SK-N-SH treated with all-trans-retinoic acid at 6 μM for 48 hours (cell line): ENCODE measurements around the gene VILL.

Experiments
- ATAC-seq: fragments of 200-7000 bp; cut with Tn5 transposase; 3 replicates; pipeline ENCODE4 v1.9.1; 2020; ENCODE audit warnings: mild to moderate bottlenecking, moderate library complexity
- ARNTL ChIP-seq: fragments of 450-650 bp; formaldehyde crosslinking; IDR thresholded peaks from 2 replicates; pipeline ENCODE4 v1.5.0; 2020; ENCODE audit warnings: low read depth, mild to moderate bottlenecking, moderate library complexity, borderline replicate concordance
- BACH2 ChIP-seq: fragments of 250-450 bp; sonication (Bioruptor Pico); IDR thresholded peaks from 2 replicates; pipeline ENCODE4 v1.9.0; 2021; ENCODE audit warnings: mild to moderate bottlenecking, borderline replicate concordance
- CREB5 ChIP-seq: fragments of 250-450 bp; sonication (Bioruptor Pico); IDR thresholded peaks from 2 replicates; pipeline ENCODE4 v1.5.1; 2020; ENCODE audit warnings: low read depth, mild to moderate bottlenecking, moderate library complexity
- CSDC2 ChIP-seq: fragments of 250-450 bp; sonication (Bioruptor Pico); IDR thresholded peaks from 2 replicates; pipeline ENCODE4 v1.5.0; 2020; ENCODE audit warnings: mild to moderate bottlenecking, moderate library complexity
- ESRRG ChIP-seq: fragments of 250-450 bp; sonication (Bioruptor Pico); IDR thresholded peaks from 2 replicates; pipeline ENCODE4 v1.6.1; 2021; ENCODE audit warnings: mild to moderate bottlenecking
- GLIS3 ChIP-seq: fragments of 250-450 bp; sonication (Bioruptor Pico); IDR thresholded peaks from 2 replicates; pipeline ENCODE4 v1.5.0; 2020; ENCODE audit warnings: mild to moderate bottlenecking, moderate library complexity
- ISL1 ChIP-seq: fragments of 250-450 bp; sonication (Bioruptor Pico); IDR thresholded peaks from 2 replicates; pipeline ENCODE4 v2.1.2; 2022; ENCODE audit warnings: mild to moderate bottlenecking, moderate library complexity
- OSR1 ChIP-seq: fragments of 250-450 bp; sonication (Bioruptor Pico); IDR thresholded peaks from 2 replicates; pipeline ENCODE4 v1.8.0; 2022; ENCODE audit warnings: moderate library complexity, mild to moderate bottlenecking, inconsistent platforms
- PATZ1 ChIP-seq: fragments of 250-450 bp; sonication (Bioruptor Pico); IDR thresholded peaks from 2 replicates; pipeline ENCODE4 v1.8.0; 2020; ENCODE audit warnings: mild to moderate bottlenecking, moderate library complexity, borderline replicate concordance
- PPARA ChIP-seq: fragments of 250-450 bp; sonication (Bioruptor Pico); IDR thresholded peaks from 2 replicates; pipeline ENCODE4 v1.5.0; 2020; ENCODE audit warnings: mild to moderate bottlenecking, borderline replicate concordance
- RARB ChIP-seq: fragments of 250-450 bp; sonication (Bioruptor Pico); IDR thresholded peaks from 2 replicates; pipeline ENCODE4 v1.8.0; 2021; ENCODE audit warnings: mild to moderate bottlenecking, moderate library complexity
- SNAI2 ChIP-seq: fragments of 250-450 bp; sonication (Bioruptor Pico); IDR thresholded peaks from 2 replicates; pipeline ENCODE4 v1.5.0; 2020; ENCODE audit warnings: mild to moderate bottlenecking, moderate library complexity
- TOX ChIP-seq: fragments of 250-450 bp; sonication (Bioruptor Pico); IDR thresholded peaks from 2 replicates; pipeline ENCODE4 v1.8.0; 2021; ENCODE audit warnings: mild to moderate bottlenecking, moderate library complexity, borderline replicate concordance
- TSHZ2 ChIP-seq: fragments of 250-450 bp; sonication (Bioruptor Pico); IDR thresholded peaks from 2 replicates; pipeline ENCODE4 v1.5.0; 2020; ENCODE audit warnings: mild to moderate bottlenecking, moderate library complexity
- ZFP30 ChIP-seq: fragments of 450-650 bp; formaldehyde crosslinking; IDR thresholded peaks from 2 replicates; pipeline ENCODE4 v1.5.0; 2022; ENCODE audit warnings: mild to moderate bottlenecking, moderate library complexity
- ZNF565 ChIP-seq: fragments of 450-650 bp; formaldehyde crosslinking; conservative IDR thresholded peaks from 2 replicates; pipeline ENCODE4 v1.5.0; 2020; ENCODE audit warnings: low read depth, mild to moderate bottlenecking, moderate library complexity
- ZNF70 ChIP-seq: fragments of 450-650 bp; formaldehyde crosslinking; IDR thresholded peaks from 2 replicates; pipeline ENCODE4 v1.5.0; 2020; ENCODE audit warnings: mild to moderate bottlenecking, moderate library complexity
- ZNF8 ChIP-seq: fragments of 450-650 bp; formaldehyde crosslinking; IDR thresholded peaks from 2 replicates; pipeline ENCODE4 v1.5.0; 2020; ENCODE audit warnings: mild to moderate bottlenecking, moderate library complexity
- TF ChIP-seq, protein P1 (sequence below): fragments of 250-450 bp; sonication (Bioruptor Pico); IDR thresholded peaks from 2 replicates; pipeline ENCODE4 v1.8.0; 2021; ENCODE audit warnings: low read depth, mild to moderate bottlenecking, moderate library complexity, borderline replicate concordance

The VILL gene

DNA sequence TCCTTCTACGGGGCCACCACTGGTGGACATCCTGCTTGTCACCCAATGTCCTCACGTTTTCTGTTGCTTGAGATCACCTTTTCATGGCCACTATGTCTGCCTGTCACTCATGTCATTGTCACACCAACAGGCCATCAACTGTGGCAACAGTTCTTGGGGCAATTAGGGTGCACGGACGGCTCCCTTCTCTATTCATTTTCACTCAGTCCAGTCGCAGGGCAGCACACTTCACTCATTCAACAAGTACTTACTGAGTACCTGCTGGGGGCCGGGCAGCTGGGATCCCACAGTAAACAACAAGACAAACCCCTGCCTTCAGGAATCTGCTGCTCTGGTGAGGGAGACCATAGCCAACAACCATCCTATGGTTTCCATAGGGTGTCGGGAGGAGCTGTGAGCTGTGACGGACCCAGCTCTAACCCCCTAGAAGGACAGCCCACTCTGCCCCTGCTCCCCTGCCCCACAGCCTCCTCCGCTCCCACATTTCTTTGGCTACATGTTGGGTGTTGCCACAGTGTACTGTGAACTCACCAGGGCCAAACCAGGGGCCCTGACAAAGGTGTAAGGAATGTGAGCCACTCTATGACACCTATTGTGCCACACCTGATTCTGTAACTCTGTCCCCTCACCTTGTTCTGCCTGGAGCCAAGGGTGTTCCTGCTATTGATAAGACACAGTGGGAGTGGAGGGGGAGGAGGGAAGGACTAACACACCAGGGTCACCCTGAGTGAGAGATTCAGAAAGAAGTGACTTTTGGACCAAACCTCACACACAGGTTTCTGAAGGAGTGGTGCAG, 1.9 kb downstream of the VILL start (continued):
- TF ChIP-seq CREB5 (CRISPR knock-in tag) (no peak), CSDC2 (CRISPR knock-in tag) (no peak), BACH2 (CRISPR knock-in tag) (no peak), ISL1 (CRISPR knock-in tag) (no peak)
- TF ChIP-seq, protein P1, sequence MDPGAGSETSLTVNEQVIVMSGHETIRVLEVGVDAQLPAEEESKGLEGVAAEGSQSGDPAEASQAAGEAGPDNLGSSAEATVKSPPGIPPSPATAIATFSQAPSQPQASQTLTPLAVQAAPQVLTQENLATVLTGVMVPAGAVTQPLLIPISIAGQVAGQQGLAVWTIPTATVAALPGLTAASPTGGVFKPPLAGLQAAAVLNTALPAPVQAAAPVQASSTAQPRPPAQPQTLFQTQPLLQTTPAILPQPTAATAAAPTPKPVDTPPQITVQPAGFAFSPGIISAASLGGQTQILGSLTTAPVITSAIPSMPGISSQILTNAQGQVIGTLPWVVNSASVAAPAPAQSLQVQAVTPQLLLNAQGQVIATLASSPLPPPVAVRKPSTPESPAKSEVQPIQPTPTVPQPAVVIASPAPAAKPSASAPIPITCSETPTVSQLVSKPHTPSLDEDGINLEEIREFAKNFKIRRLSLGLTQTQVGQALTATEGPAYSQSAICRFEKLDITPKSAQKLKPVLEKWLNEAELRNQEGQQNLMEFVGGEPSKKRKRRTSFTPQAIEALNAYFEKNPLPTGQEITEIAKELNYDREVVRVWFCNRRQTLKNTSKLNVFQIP = no peak

DNA sequence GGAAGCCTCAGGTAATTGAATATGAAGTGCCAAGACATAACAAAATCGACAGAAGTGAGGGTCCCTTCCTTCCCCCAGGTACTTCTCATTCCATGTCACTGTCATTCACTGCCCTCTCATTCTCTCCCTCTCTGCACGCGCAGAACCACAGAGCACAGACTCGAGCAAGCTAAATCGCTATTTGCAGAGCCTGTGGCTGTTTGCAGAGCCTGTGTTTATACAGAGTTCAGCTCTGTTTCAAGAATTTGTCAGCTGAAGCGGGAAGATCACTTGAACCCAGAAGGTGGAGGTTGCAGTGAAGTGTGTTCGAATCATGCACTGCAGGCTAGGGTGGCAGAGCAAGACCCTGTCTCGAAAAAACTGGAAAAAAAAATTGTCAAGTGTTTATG, 2.5 kb downstream of the VILL start:
- ATAC-seq = no peak
- no peak for TF ChIP-seq ZNF8 (CRISPR knock-in tag)
- no peak for TF ChIP-seq TSHZ2 (CRISPR knock-in tag)
- TF ChIP-seq CREB5 (CRISPR knock-in tag) = no peak
- no peak for TF ChIP-seq PPARA (CRISPR knock-in tag)
- no peak for TF ChIP-seq TOX
- no peak for TF ChIP-seq OSR1 (CRISPR knock-in tag)
- TF ChIP-seq ISL1 (CRISPR knock-in tag) = no peak
- TF ChIP-seq RARB = no peak
- TF ChIP-seq ZFP30 (CRISPR knock-in tag) = no peak
- no peak for TF ChIP-seq PATZ1
- TF ChIP-seq ZNF565 (CRISPR knock-in tag) = no peak

DNA sequence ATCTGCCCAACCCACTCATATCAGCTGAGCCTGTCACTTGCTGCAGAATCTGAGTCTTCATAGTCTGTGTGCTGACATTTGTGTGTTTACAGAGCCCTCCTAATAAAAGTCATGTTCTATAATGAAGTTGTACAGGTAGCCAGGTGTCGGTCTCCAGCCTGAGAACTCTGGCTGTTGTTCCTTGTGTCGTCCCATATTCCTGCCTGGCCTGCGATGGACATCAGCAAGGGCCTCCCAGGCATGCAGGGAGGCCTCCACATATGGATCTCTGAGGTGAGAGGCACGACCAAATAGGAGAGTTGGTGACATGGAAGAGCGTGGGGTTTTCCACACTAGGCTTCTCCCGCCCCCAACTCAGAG, 2.9 kb downstream of the VILL start:
- no peak for ATAC-seq
- no peak for TF ChIP-seq ISL1 (CRISPR knock-in tag)
- TF ChIP-seq PATZ1 = no peak
- no peak for TF ChIP-seq ZFP30 (CRISPR knock-in tag)
- TF ChIP-seq CREB5 (CRISPR knock-in tag) = no peak
- no peak for TF ChIP-seq RARB
- TF ChIP-seq TOX = no peak
- no peak for TF ChIP-seq SNAI2
- TF ChIP-seq BACH2 (CRISPR knock-in tag) = no peak
- TF ChIP-seq TSHZ2 (CRISPR knock-in tag) = no peak
- TF ChIP-seq ZNF70 (CRISPR knock-in tag) = no peak
- no peak for TF ChIP-seq ZNF8 (CRISPR knock-in tag)
- TF ChIP-seq ARNTL = no peak
- no peak for TF ChIP-seq ZNF565 (CRISPR knock-in tag)
- no peak for TF ChIP-seq CSDC2 (CRISPR knock-in tag)
- TF ChIP-seq PPARA (CRISPR knock-in tag) = no peak
- no peak for TF ChIP-seq GLIS3
- no peak for TF ChIP-seq ESRRG (CRISPR knock-in tag)
